Stimulated activated CD8-positive, alpha-beta memory T cell treated with anti-CD3 and anti-CD28 coated beads, Interleukin-4, amount 100 ng/mL, for 48 hours (primary cell): ENCODE data around the gene ANGPTL2.

Experiments used
- DNase-seq: peaks from one replicate; pipeline ENCODE4 v3.0.0-alpha.2; 2020

The ANGPTL2 gene

GRCh38 chr9:127091526-127091925 lies 30.9 kb downstream of the ANGPTL2 start:
- no peak for DNase-seq

- no peak for DNase-seq
These were observed 32.0 kb downstream of the ANGPTL2 start for GRCh38 chr9:127090341-127090985.

- no peak for DNase-seq
These were observed 32.8 kb downstream of the ANGPTL2 start for GRCh38 chr9:127089631-127090081.

- no peak for DNase-seq
These were observed 33.5 kb downstream of the ANGPTL2 start for GRCh38 chr9:127088724-127089615.

- no peak for DNase-seq
These were observed 34.6 kb downstream of the ANGPTL2 start for GRCh38 chr9:127087836-127088235.

GRCh38 chr9:127087411-127087810 lies 35.0 kb downstream of the ANGPTL2 start:
- no peak for DNase-seq

- DNase-seq: no peak
These were observed 35.7 kb downstream of the ANGPTL2 start for GRCh38 chr9:127086771-127087170.

- DNase-seq: no peak
These were observed 37.2 kb downstream of the ANGPTL2 start for GRCh38 chr9:127085186-127085585.

GRCh38 chr9:127084076-127085039 lies 38.1 kb downstream of the ANGPTL2 start:
- no peak for DNase-seq

- DNase-seq: no peak
These were observed 39.1 kb downstream of the ANGPTL2 start for GRCh38 chr9:127083138-127083980.

GRCh38 chr9:127081250-127082185 lies 40.9 kb downstream of the ANGPTL2 start:
- DNase-seq: no peak

- no peak for DNase-seq
These were observed 42.8 kb downstream of the ANGPTL2 start for GRCh38 chr9:127079446-127080140.

- DNase-seq: no peak
These were observed 43.4 kb downstream of the ANGPTL2 start for GRCh38 chr9:127078988-127079387.

GRCh38 chr9:127078336-127078735 lies 44.1 kb downstream of the ANGPTL2 start:
- DNase-seq: no peak

GRCh38 chr9:127077644-127077946 lies 44.8 kb downstream of the ANGPTL2 start:
- DNase-seq: no peak

- no peak for DNase-seq
These were observed 45.4 kb downstream of the ANGPTL2 start for GRCh38 chr9:127076860-127077643.

GRCh38 chr9:127075624-127076372 lies 46.6 kb downstream of the ANGPTL2 start:
- no peak for DNase-seq
